NOMO-1 (cell line): ENCODE results near the gene CIDEA.
A peak's percentile ranks its signal among the peaks of the same experiment; 100 is the strongest.
"Not testable (repeated sequence)": the region's sequence is repeated elsewhere in the genome, so short reads cannot be mapped to it uniquely, and the experiment has no call there.

Experiments used
- DNase-seq, 2 experiments: peaks; one replicate each; lab custom pipeline; 2025; ENCODE audit not compliant: unreplicated experiment in 2 of 2; lab: John Stamatoyannopoulos, UW

CIDEA gene

GRCh38 chr18:12254136-12254819, at the start of gene CIDEA:
Gene CIDEA (plus strand): TSS chr18:12254361. CDS start chr18:12254384, 23 bp downstream.
- no peak for DNase-seq

- not testable (repeated sequence) for DNase-seq
Observed at GRCh38 chr18:12208296-12209153, 45.6 kb upstream of the CIDEA start.

- not testable (repeated sequence) for DNase-seq
Observed at GRCh38 chr18:12212308-12212707, 41.9 kb upstream of the CIDEA start.

- not testable (repeated sequence) for DNase-seq
Observed at GRCh38 chr18:12214296-12215005, 39.7 kb upstream of the CIDEA start.

- not testable (repeated sequence) for DNase-seq
Observed at GRCh38 chr18:12216471-12216870, 37.7 kb upstream of the CIDEA start.

GRCh38 chr18:12218603-12219002, 35.6 kb upstream of the CIDEA start:
- DNase-seq = not testable (repeated sequence)

- DNase-seq = not testable (repeated sequence)
Observed at GRCh38 chr18:12222041-12222440, 32.1 kb upstream of the CIDEA start.

- DNase-seq = not testable (repeated sequence)
Observed at GRCh38 chr18:12223326-12223725, 30.8 kb upstream of the CIDEA start.

GRCh38 chr18:12226807-12227206, 27.4 kb upstream of the CIDEA start:
- DNase-seq = not testable (repeated sequence)

- not testable (repeated sequence) for DNase-seq
Observed at GRCh38 chr18:12227399-12228186, 26.6 kb upstream of the CIDEA start.

GRCh38 chr18:12228308-12228707, 25.9 kb upstream of the CIDEA start:
- not testable (repeated sequence) for DNase-seq

GRCh38 chr18:12230561-12230960, 23.6 kb upstream of the CIDEA start:
- DNase-seq = not testable (repeated sequence)

- no peak for DNase-seq
Observed at GRCh38 chr18:12231040-12231882, 22.9 kb upstream of the CIDEA start.

- no peak for DNase-seq
Observed at GRCh38 chr18:12231986-12232385, 22.2 kb upstream of the CIDEA start.

GRCh38 chr18:12233378-12233777, 20.8 kb upstream of the CIDEA start:
- no peak for DNase-seq

- no peak for DNase-seq
Observed at GRCh38 chr18:12234451-12235190, 19.5 kb upstream of the CIDEA start.

- no peak for DNase-seq
Observed at GRCh38 chr18:12236141-12236540, 18.0 kb upstream of the CIDEA start.

GRCh38 chr18:12236934-12237832, 17.0 kb upstream of the CIDEA start:
- DNase-seq = peak; percentile 26 to 32
